GM19397 (cell line): ENCODE results near the gene GPATCH2.

Source experiments
- ATAC-seq: cut with Tn5 transposase; IDR thresholded peaks from one replicate; pipeline ENCODE4 v1.9.1; 2021; ENCODE audit warnings: mild to moderate bottlenecking, moderate library complexity; ENCODE audit not compliant: unreplicated experiment

The GPATCH2 gene

DNA sequence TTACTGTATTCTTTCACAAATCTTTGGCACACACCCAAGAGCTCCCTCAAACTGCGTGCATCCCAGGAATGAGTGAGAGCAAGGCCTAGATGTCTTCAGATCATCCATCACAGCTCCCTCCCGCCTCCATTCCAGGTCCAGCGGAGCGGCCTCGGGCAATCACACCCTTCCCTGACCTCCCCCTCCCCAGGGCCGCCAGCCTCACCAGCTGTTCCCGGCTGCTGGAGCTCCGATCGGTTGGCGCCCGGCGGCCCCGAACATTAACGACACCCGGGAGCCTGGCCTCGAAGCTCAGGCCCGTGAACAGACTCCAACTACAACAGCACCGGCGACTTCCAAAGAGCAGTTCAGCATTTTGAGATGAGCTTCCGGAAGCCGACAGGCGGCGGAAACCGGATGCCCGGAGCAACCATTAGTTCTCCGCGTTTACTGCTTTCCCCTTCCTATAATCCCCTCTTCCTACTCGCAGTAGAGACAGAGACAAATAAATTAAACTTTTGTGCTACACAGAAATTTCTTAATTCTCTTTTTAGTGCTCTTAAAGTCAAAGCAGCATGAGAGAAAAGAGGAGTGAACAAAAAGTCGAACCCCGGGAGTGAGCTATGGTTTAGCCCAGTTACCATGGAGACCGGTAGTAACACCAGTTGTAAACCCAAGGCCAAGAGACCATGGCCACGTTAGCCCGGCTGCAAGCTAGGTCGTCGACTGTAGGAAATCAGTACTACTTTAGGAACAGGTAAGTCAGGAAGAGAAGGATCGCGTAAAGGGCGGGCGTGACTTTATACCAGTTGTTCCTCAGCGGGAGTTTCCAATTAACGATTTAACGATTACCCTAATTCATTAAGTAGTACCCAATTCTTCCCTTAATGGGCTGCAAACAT lies at the start of gene GPATCH2, which contains the start of gene SPATA17:
GPATCH2 (minus strand) TSS at position 380 of the 881 bp plus-strand sequence; CDS start at position 261, 119 bp downstream.
SPATA17 (plus strand) TSS at position 634 of the 881 bp plus-strand sequence; CDS start at position 669, 35 bp downstream.
- ATAC-seq, result peak; percentile 99

DNA sequence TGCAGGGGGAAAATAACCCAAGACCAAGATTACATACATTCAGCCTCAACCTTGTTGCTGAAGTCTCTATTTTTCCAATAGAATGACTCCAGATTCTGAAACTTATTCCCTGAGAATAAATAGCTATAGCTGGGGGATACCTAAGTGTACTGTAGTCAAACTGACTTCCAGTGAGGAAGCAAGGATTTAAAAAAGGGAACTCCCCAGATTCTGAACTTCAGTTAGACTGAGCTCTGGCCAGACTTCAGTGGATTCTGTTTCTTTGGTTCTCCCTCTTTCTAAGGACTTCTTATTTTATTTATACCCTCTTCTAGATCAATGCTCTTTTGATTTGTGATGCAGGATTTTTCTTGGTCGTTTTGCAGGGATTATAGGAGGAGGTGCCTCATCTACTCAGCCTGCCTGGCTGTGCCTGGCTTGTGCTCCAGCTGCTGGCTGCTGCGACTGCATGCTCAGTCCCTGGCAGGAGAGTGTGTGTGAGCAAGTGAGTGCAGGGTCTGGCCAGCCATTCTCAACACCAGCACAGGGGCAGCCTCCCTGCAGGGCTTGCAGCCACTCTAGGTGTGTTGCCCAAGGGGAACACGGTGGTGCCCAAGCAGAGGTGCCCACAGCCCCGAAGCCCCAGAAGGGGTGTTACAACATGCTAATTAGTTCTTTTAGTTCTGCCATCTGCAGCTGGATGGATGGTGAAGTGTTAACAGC lies 43.3 kb upstream of the GPATCH2 start:
- ATAC-seq, result no peak

DNA sequence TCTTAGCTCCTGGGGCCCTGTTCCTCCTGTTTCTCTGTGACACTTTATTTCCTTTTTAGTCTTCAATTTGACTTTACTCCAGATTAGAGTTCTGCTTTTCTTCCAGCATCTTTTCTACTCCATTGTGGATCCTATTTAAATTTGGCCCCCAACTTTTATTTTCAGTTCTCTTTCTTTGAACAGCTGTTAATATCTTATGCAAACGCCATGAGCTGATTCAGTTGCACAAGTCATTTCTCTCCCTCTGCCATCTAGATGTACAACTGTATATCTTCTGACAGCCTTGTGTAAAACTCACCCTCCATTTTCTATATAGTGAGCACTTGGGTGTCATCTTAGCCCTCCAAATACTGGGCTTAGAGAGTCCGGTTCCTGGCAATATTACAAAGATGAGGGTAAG lies 42.5 kb upstream of the GPATCH2 start:
- ATAC-seq, result peak; percentile 62

DNA sequence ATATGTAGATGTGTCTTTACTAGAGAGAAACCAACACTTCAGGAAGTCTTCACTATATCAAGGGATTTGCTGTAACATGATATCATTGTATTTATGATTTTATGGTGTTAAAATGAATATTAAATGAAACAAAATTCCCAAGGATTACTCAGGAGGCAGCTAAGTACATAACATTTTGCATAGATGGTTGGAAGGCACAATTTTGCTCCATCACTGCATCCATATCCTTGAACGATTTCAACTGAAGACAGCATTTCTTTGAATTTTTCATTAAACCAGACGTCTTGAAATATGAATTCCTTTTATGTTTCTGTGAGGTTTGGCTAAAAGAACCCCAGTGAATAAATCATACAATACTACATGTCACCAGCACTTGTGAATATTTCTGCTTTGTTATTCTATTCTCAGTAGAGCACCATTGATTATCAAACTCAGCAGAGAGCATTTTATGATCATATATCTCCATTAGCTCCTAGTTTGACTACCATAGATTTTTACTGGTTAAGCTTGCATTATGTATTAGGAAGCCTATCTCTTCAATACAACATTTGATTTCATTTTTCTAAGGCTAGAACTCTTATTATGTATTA lies 37.6 kb upstream of the GPATCH2 start:
- no peak for ATAC-seq

DNA sequence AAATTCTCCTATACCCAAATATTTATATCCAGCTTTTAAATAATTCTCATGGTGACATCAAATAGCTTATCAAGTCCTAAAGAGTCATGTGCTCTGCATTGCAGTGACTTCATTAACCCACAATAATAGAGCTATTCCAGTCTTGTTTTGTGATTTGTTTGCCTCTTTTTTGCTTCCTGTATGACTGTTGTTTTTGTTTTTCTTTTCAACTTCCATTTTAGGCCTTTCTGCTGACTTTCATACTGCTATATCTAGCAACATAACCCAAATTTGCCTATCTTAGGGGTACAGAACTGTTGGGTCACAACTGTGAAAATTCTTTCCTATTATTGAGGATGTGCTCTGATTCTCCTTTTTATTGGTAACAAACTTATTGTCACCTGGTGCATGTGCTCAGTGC lies 30.5 kb upstream of the GPATCH2 start:
- ATAC-seq, result no peak

DNA sequence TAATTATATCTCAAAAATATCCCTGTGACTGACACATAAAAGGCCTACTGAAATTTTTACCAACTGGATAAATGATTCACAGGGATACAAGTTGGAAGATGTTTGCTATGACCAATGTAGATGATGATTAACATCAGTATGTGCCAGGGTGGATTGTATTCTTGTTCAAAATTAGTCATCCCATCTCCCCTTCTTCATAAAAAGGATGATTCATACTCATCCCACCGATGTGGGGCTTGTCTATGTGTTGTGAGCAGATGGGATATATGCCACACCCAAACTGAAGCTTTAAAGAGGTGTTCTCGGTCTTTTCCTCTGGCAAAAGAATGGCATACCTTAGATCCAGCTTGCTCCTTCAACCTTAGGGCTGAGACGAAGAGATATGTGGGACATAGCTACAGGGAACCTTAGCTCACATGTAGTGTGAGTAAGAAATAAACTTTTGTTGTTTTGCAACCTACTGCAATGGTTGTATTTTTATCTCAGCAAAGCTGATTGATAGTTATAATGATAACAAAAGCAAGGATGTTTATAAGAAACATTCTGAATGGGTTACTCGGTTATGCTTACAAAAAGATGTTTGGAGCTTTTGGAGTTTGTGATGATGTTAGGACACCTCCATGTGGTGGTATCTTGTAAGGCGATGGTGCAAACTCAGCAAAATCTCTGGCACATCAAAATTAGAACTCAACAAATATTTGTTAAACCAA lies 29.6 kb upstream of the GPATCH2 start:
- peak; percentile 77 for ATAC-seq

DNA sequence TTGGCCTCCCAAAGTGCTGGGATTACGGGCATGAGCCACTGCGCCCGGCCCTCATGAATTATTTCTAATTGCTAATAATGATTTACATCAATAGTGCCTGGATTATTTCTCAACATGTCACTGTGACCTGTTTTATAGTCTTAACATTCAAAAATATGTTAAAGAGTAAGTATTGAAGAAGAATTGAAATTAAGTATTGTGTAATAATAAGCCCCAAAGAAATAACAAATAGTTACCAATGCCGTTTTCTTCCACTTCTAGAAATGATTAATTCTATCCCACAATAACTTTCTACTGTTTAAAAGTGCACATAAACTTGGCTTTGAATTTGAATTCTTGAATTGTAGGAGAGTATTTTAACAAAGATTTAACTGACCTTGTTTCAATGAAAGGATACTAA lies 19.8 kb upstream of the GPATCH2 start:
- ATAC-seq, result no peak

DNA sequence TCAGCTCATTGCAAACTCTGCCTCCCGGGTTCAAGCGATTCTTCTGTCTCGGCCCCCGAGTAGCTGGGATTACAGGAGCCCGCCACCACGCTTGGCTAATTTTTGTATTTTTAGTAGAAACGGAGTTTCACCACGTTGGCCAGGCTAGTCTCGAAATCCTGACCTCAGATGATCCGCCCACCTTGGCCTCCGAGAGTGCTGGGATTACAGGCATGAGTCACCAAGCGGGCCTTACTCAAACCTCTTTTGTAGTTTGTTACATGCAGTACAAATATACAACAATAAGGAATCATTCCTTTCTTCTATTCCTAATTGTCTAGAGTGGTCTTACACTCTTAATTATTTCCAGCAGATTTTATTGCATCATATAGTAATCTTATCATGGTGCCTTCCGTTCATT lies 16.9 kb upstream of the GPATCH2 start:
- no peak for ATAC-seq

DNA sequence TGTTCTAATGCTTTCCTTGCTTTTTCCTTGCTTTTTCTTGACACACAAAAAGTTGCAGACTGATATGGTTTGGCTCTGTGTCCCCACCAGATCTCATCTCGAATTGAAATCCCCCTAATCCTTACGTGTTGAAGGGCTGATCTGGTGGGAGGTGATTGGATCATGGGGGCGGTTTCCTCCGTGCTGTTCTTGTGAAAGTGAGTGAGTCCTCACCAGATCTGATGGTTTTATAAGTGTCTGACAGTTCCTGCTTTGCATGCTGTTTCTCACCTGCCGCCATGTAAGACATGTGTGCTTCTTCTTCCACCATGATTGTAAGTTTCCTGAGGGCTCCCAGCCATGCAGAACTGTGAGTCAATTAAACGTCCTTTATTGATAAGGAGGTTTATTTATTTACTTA lies 11.6 kb upstream of the GPATCH2 start:
- ATAC-seq, result no peak

DNA sequence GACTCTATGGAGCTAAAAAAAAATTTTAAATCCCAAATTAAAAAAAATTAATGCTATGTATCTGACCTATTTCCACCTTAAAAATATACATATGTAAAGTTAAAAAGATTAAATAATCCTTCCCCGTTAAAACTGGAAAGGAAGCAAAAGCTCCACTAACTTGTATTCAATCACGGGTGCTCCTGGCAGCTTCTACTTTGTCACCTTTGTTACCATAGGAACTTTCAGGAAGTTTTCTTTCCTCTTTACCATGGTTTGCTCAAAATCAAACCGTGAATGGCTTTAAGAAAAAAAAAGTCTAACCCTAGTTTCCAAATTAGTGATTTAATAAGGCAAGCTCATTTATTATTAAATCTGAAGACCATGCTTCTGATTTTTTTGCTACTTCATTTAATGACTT lies 3.5 kb downstream of the GPATCH2 start:
- no peak for ATAC-seq

DNA sequence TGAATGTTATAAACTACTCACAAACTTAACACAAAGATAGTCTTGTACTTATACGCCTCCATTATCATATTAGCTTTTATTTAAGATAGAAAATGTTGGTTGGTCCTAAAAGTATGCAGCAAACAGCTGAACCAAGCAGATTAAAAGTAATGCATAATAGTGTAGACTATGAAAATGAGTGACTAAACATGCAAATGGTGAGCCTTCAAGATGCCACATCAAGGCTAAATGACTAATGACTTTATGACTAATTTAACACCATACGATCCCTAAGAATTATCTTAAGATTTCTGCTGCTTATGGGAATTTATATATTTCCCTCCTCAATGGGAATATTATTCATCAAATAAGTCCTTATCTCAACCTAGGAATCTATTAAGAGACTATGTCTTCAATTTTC lies 4.6 kb downstream of the GPATCH2 start:
- no peak for ATAC-seq

DNA sequence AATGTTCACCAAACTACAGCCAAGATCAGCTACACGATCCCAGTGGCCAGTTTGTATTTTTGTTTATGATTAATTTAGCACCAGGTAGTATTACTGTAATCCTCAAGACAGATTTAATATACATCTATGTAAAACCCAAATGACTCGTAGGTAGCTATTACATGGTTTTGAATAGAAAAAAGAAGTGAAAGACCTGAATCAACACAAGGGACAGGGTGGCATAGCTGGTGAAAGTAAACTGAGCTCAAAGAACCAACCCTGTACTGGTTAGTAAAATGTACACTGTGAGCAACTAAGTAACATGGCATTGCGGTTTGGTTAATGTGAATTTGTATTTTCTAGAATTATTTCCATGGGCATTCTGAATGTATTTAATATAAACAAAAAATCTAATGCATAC lies 8.8 kb downstream of the GPATCH2 start:
- no peak for ATAC-seq

DNA sequence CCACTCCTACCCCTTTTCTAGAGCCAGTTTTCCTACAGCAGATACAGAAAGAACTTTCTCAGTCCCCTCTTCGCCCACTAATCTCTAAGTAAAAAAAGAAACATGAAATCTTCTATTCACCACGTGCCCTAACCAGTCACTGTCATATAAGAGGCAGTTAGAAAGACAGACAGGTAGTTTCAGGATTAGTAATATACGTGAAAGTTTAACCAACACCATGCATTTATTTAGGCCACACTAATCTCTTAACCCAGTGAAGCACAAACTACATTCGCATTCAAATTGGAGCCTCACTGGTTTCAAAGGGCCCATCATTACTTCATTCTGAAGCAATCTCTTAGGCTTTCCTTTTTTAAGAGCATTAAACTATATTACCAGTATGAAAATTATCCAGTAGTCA lies 10.1 kb downstream of the GPATCH2 start:
- peak; percentile 100 for ATAC-seq

DNA sequence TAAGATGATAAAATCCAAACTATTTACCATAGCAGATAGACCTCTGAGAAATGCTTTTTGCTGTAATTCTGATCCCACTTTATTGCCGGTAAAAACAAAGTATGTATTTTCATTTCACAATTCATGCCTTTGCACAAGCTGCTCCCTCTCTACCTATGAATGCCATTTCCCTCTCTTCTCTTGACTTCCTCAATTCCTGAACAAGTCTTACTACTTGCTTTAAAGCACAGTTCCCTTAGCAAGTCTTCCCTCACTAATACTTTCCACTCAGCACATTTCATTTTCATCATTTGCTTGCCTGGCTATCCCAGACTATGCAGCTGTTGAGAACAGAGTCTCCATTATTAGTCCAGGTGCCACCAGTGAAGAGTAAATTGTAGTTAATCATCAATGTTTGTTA lies 13.8 kb downstream of the GPATCH2 start:
- no peak for ATAC-seq

DNA sequence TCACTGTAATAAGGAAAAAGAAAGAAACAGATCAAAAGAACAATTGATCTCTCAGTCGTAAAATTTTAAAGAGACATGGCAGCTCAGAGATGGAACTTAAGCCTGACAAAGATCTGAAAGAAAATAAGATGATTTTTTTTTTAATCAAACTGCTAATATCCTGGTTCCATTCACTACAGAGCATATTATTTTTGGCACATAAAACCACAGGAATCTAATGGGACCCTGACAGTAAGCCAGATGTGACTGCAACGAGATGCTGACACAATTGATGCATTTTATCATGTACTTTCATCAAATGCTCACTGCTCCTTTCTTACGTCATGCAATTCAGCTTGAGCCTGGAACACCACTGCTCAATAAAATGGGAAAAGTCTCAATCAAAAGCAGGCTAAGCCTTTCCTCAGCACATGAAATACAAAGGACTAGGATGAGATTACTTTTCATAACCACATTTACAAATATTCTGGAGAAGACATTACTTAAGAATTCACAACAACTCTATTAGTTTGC lies 16.6 kb downstream of the GPATCH2 start:
- no peak for ATAC-seq

DNA sequence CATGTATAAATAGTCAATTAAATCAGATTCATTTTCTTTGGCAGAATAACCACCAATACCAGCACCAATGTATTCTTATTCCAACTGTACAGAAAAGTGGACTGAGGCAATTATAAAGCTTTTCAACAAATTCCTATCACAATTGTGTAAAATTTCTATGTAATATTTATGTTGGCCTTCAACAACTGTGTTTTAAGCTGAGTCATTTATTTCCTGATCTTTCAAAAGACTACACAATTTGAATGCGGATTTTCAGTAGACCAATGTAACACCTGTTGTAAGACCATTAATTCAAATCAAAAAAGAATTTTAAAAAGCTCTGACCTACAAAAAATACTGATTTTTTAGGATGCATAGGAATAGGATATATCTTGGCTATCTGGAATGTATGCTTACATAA lies 25.5 kb downstream of the GPATCH2 start:
- no peak for ATAC-seq

DNA sequence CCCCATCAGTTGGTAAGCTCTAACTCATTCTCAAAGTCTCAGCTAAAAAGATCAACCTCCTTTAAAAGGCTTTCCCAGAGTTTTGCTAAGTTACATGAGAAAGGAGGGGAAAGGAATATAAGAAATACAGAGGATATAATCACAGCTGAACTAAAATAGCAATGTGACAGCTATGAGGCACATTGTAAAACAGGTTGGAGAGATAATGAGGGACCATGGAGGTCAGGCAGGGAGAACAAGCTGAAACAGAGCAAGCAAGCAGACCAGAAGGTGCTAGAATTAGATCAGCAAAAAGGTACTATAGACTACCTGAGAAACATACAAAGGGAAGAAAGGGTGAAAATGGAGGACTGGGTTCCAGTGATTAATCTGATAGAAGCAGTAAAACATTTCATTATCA lies 28.5 kb downstream of the GPATCH2 start:
- no peak for ATAC-seq

DNA sequence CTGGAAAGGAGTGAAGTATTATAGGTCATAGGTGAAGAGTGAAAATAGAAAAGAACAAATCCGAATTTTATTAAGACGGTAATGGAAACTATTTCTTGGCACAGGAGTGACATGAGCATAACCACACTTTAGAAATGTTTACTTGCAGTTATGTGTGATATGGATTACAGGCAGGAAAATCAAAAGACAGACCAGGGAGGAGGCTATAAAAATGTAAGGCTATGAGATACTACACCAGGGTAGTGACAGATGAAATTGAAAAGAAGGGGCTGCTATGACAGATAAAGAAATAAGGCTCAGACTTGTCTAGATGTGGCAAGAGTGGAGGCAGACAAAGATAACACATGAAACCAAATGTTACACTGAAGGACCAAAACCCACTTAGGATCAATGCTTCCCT lies 31.7 kb downstream of the GPATCH2 start:
- no peak for ATAC-seq

DNA sequence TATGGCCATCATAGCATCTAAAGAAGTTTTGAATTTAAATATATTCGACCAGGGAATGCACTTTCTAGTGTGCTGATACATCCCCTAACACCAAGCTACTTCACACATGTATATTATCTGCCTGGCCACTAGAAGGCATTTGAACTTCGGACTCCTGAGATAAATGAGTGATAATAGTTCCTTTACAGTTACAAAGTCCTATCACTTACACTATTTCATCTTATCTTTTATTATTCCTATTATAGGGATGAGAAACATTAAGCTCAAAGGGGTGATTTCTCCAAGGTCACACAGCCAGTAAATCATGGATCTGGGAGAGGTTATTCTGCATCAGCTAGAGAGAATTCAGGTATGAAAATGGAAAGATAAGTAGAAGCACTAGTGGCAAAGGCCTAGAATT lies 40.3 kb downstream of the GPATCH2 start:
- ATAC-seq, result no peak

DNA sequence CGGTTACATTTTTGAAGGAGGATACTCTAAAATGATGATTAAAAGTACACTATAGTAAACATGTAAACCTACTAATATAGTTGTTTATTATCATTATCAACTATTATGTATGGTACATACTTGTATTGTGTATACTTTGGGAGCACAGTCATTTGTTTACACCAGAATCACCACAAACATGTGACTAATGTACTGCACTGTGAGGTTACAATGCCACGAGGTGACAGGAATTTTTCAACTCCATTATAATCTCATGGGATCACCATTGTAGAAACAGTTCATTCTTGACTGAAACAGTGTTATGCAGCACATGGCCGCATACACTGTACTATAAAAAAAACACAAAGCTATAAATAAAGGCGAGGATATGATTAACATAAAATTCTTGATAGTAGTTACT lies 44.3 kb downstream of the GPATCH2 start:
- ATAC-seq, result no peak

DNA sequence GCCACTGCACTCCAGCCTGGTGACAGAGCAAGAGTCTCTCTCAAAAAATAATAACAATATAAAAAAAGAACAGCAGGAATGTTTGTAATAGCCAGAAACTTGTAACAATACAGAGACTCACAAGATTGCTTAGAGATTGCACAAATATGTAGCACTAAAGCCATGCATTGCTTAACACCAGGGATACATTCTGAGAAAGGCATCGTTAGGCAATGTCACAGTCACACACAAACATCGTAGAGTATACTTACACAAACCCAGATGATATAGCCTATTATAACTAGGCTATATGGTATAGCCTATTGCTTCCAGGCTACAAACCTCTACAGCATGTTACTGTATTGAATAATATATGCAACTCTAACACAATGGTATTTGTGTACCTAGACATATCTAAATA lies 45.3 kb downstream of the GPATCH2 start:
- no peak for ATAC-seq
